ENCODE results near the gene CCDC146.

Gene CCDC146

DNA sequence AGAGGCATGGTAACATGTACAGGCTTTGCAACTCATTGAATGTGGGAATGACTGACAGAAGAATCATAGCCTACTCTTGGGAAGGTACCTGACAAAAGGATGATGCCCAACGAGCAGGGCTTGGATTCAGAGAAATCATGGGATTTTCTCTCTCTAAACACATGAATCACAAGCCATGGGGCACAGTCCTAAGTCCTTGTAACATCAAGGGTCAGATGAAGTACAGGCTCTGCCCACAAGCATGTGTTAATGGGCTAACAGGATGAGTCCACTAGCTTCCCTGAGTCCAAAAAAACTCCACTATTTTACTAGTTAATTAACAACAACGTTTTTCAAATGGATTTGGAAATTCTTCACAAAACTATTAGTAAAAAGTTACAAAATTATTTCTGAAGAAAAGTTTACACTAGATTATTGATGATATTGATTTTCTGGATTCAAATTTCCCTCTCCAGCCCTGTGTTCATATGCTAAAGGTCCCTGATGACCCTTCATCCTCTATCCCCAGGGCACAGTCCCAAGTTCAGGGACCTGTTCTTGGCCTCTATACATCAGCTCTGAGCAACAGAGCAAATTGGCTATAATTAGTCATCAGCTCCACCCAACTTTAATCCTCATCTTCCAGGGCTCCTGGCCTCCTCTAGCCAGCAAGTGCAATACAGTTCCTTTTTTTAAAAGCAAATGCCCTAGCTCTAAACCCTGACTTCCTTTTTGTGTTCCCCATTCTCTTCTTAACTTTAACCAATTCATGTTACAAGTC, 194.0 kb downstream of the CCDC146 start:
- no peak overlapping the region for H3K14ac ChIP-seq (ENCODE audit: low read length in 2 of 2)
- H2BK120ac ChIP-seq (ENCODE audit: low read depth, low read length), result no peak overlapping the region
- H2BK5ac ChIP-seq (ENCODE audit: low read depth, low read length, poor library complexity, severe bottlenecking), result no peak overlapping the region
- H3K9me3 ChIP-seq (ENCODE audit: control insufficient read depth, low read length), result no peaks in the 10 kb centered on the region
- no peak for DNase-seq
- no peaks in the 10 kb centered on the region for H3K27me3 ChIP-seq (ENCODE audit: control insufficient read depth in 1 of 2, insufficient read depth in 1 of 2, low read length in 2 of 2)
- H3K4me1 ChIP-seq (ENCODE audit: control insufficient read depth, insufficient read depth, low read depth, low read length), result peaks cover 2% of the 10 kb centered on the region
- H3K36me3 ChIP-seq (ENCODE audit: control insufficient read depth in 1 of 2, insufficient read depth in 2 of 2, low read depth in 1 of 2, low read length in 2 of 2), result peaks cover 0 to 6% of the 10 kb centered on the region in 2 experiments
- H3K4me2 ChIP-seq (ENCODE audit: low read length, poor library complexity, severe bottlenecking), result no peak overlapping the region
- H3K79me1 ChIP-seq (replicated peaks; ENCODE audit: low read length, poor library complexity, severe bottlenecking), result no peaks in the 10 kb centered on the region
- H4K8ac ChIP-seq (ENCODE audit: low read length), result no peak overlapping the region
- no peak overlapping the region for H3K23ac ChIP-seq (ENCODE audit: low read length in 2 of 2)
- no peak overlapping the region for H2AFZ ChIP-seq (ENCODE audit: low read depth, low read length)
- 74% methylated on average over 1 of the region's 2 CpGs for WGBS
- H4K91ac ChIP-seq (ENCODE audit: low read length), result no peak overlapping the region
- H3K4ac ChIP-seq (ENCODE audit: low read depth in 1 of 2, low read length in 2 of 2), result no peak overlapping the region
- H3K9ac ChIP-seq (ENCODE audit: low read length), result no peak overlapping the region
- H3K27ac ChIP-seq (ENCODE audit: low read length, poor library complexity, severe bottlenecking), result no peak overlapping the region
- no peak overlapping the region for H2BK12ac ChIP-seq (ENCODE audit: low read length in 2 of 2)
- no peak overlapping the region for H3K4me3 ChIP-seq (ENCODE audit: insufficient read depth in 1 of 2, low read depth in 1 of 2, low read length in 2 of 2)
- no peak overlapping the region for H3K18ac ChIP-seq (ENCODE audit: low read depth in 1 of 2, low read length in 2 of 2)
- H2BK15ac ChIP-seq (ENCODE audit: low read depth, poor library complexity, severe bottlenecking), result no peak overlapping the region
- H2AK5ac ChIP-seq (ENCODE audit: low read length, severe bottlenecking), result no peak overlapping the region

DNA sequence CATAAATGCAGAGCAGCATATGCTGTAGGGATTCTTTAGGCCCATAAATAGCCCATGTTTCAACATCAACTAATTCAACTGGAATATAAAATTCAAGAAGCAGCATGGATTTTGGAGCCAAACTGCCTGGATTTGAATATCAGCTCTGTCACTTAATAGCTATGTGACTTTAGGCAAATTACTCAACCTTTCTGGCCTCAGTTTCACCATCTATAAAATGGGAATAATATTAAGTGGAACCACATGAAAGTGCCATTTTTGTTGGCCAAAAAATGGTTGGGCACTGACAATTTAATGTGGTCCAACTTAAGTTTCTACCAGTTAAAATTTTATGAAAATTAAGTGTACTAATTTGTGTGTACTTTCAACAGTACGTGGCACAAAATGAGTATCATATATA, 195.6 kb downstream of the CCDC146 start:
- Histone ChIP-seq H2BK5ac (ENCODE audit: low read depth, low read length, poor library complexity, severe bottlenecking) (no peak overlapping the region), H3K27ac (ENCODE audit: low read length, poor library complexity, severe bottlenecking) (no peak overlapping the region), H4K91ac (ENCODE audit: low read length) (no peak overlapping the region), H2BK12ac (ENCODE audit: low read length in 2 of 2) (no peak overlapping the region), H2BK120ac (ENCODE audit: low read depth, low read length) (no peak overlapping the region), H2AFZ (ENCODE audit: low read depth, low read length) (no peak overlapping the region), H3K4me3 (ENCODE audit: insufficient read depth in 1 of 2, low read depth in 1 of 2, low read length in 2 of 2) (no peak overlapping the region), H3K9me3 (ENCODE audit: control insufficient read depth, low read length) (no peaks in the 10 kb centered on the region), H3K18ac (ENCODE audit: low read depth in 1 of 2, low read length in 2 of 2) (no peak overlapping the region), H2BK15ac (ENCODE audit: low read depth, poor library complexity, severe bottlenecking) (no peak overlapping the region), H3K36me3 (ENCODE audit: control insufficient read depth in 1 of 2, insufficient read depth in 2 of 2, low read depth in 1 of 2, low read length in 2 of 2) (peaks cover 0 to 2% of the 10 kb centered on the region in 2 experiments), H3K9ac (ENCODE audit: low read length) (no peak overlapping the region), H3K23ac (ENCODE audit: low read length in 2 of 2) (no peak overlapping the region), H3K79me1 (replicated peaks; ENCODE audit: low read length, poor library complexity, severe bottlenecking) (no peaks in the 10 kb centered on the region), H3K4ac (ENCODE audit: low read depth in 1 of 2, low read length in 2 of 2) (no peak overlapping the region), H3K14ac (ENCODE audit: low read length in 2 of 2) (no peak overlapping the region), H4K8ac (ENCODE audit: low read length) (no peak overlapping the region), H2AK5ac (ENCODE audit: low read length, severe bottlenecking) (no peak overlapping the region), H3K4me1 (ENCODE audit: control insufficient read depth, insufficient read depth, low read depth, low read length) (no peaks in the 10 kb centered on the region), H3K27me3 (ENCODE audit: control insufficient read depth in 1 of 2, insufficient read depth in 1 of 2, low read length in 2 of 2) (no peaks in the 10 kb centered on the region), H3K4me2 (ENCODE audit: low read length, poor library complexity, severe bottlenecking) (no peak overlapping the region)
- no peak for DNase-seq
- no CpG with 5 or more reads among the region's 1 CpG for WGBS

DNA sequence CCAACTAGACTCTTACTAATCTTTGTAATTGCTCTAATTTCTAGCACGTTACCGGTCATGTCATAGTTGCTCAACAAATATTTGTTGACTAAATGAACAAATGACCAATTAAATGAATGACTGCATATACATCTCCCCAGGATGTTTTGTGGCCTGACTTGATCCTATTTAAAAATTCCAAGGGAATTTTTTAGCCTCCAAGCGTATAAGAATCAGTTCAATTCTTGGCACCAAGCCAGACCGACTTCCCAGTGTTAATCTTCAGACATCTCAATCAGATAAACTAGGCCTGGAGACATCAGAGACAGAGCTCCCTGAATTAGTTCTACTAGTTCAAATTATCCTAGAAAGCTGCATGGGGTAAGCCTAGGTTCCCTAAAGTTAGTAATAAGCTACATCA, 197.7 kb downstream of the CCDC146 start:
- no peak overlapping the region for H3K23ac ChIP-seq (ENCODE audit: low read length in 2 of 2)
- no peak overlapping the region for H2AFZ ChIP-seq (ENCODE audit: low read depth, low read length)
- no peak overlapping the region for H4K8ac ChIP-seq (ENCODE audit: low read length)
- H3K14ac ChIP-seq (ENCODE audit: low read length in 2 of 2), result no peak overlapping the region
- H3K36me3 ChIP-seq (ENCODE audit: control insufficient read depth in 1 of 2, insufficient read depth in 2 of 2, low read depth in 1 of 2, low read length in 2 of 2), result peaks cover 0 to 2% of the 10 kb centered on the region in 2 experiments
- WGBS, result 95% methylated on average over 3 of the region's 4 CpGs
- no peaks in the 10 kb centered on the region for H3K27me3 ChIP-seq (ENCODE audit: control insufficient read depth in 1 of 2, insufficient read depth in 1 of 2, low read length in 2 of 2)
- H2BK5ac ChIP-seq (ENCODE audit: low read depth, low read length, poor library complexity, severe bottlenecking), result no peak overlapping the region
- H2BK120ac ChIP-seq (ENCODE audit: low read depth, low read length), result no peak overlapping the region
- no peaks in the 10 kb centered on the region for H3K79me1 ChIP-seq (replicated peaks; ENCODE audit: low read length, poor library complexity, severe bottlenecking)
- H3K4me2 ChIP-seq (ENCODE audit: low read length, poor library complexity, severe bottlenecking), result no peak overlapping the region
- no peak overlapping the region for H2AK5ac ChIP-seq (ENCODE audit: low read length, severe bottlenecking)
- no peak overlapping the region for H3K27ac ChIP-seq (ENCODE audit: low read length, poor library complexity, severe bottlenecking)
- H4K91ac ChIP-seq (ENCODE audit: low read length), result no peak overlapping the region
- H3K4me3 ChIP-seq (ENCODE audit: insufficient read depth in 1 of 2, low read depth in 1 of 2, low read length in 2 of 2), result no peak overlapping the region
- no peak for DNase-seq
- no peak overlapping the region for H2BK15ac ChIP-seq (ENCODE audit: low read depth, poor library complexity, severe bottlenecking)
- no peaks in the 10 kb centered on the region for H3K9me3 ChIP-seq (ENCODE audit: control insufficient read depth, low read length)
- H3K9ac ChIP-seq (ENCODE audit: low read length), result no peak overlapping the region
- no peak overlapping the region for H2BK12ac ChIP-seq (ENCODE audit: low read length in 2 of 2)
- H3K4ac ChIP-seq (ENCODE audit: low read depth in 1 of 2, low read length in 2 of 2), result no peak overlapping the region
- no peaks in the 10 kb centered on the region for H3K4me1 ChIP-seq (ENCODE audit: control insufficient read depth, insufficient read depth, low read depth, low read length)
- no peak overlapping the region for H3K18ac ChIP-seq (ENCODE audit: low read depth in 1 of 2, low read length in 2 of 2)

DNA sequence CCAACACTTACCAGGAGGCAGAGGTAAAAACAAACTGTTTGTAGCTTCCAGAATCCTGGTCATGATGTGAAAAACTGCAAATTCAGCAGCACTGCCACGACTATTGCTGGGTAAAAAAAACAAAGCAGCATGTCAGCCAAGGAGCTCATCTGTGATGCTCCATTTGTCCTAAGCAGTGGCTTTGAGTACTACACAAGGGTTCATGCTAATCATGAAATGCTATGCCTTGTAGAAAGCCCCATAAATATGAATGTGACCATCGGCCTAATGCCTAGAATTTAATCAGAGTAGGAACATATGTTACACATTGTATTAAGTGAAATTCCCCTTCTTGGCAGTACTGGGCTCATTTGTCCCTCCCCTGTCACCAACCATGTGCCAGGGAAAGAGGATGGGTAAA, 198.3 kb downstream of the CCDC146 start:
- no peak overlapping the region for H3K14ac ChIP-seq (ENCODE audit: low read length in 2 of 2)
- H3K27ac ChIP-seq (ENCODE audit: low read length, poor library complexity, severe bottlenecking), result no peak overlapping the region
- 65% methylated on average over 1 of the region's 2 CpGs for WGBS
- no peak overlapping the region for H2BK120ac ChIP-seq (ENCODE audit: low read depth, low read length)
- no peaks in the 10 kb centered on the region for H3K9me3 ChIP-seq (ENCODE audit: control insufficient read depth, low read length)
- no peak overlapping the region for H2AK5ac ChIP-seq (ENCODE audit: low read length, severe bottlenecking)
- H3K9ac ChIP-seq (ENCODE audit: low read length), result no peak overlapping the region
- H4K8ac ChIP-seq (ENCODE audit: low read length), result no peak overlapping the region
- no peaks in the 10 kb centered on the region for H3K4me1 ChIP-seq (ENCODE audit: control insufficient read depth, insufficient read depth, low read depth, low read length)
- H3K79me1 ChIP-seq (replicated peaks; ENCODE audit: low read length, poor library complexity, severe bottlenecking), result no peaks in the 10 kb centered on the region
- H3K18ac ChIP-seq (ENCODE audit: low read depth in 1 of 2, low read length in 2 of 2), result peak overlapping the region in 1 of 2 experiments; percentile 77
- H2AFZ ChIP-seq (ENCODE audit: low read depth, low read length), result no peak overlapping the region
- H3K4me2 ChIP-seq (ENCODE audit: low read length, poor library complexity, severe bottlenecking), result no peak overlapping the region
- H2BK15ac ChIP-seq (ENCODE audit: low read depth, poor library complexity, severe bottlenecking), result no peak overlapping the region
- H2BK5ac ChIP-seq (ENCODE audit: low read depth, low read length, poor library complexity, severe bottlenecking), result no peak overlapping the region
- no peak for DNase-seq
- no peak overlapping the region for H3K23ac ChIP-seq (ENCODE audit: low read length in 2 of 2)
- H3K27me3 ChIP-seq (ENCODE audit: control insufficient read depth in 1 of 2, insufficient read depth in 1 of 2, low read length in 2 of 2), result no peaks in the 10 kb centered on the region
- no peak overlapping the region for H3K4me3 ChIP-seq (ENCODE audit: insufficient read depth in 1 of 2, low read depth in 1 of 2, low read length in 2 of 2)
- peaks cover 0 to 2% of the 10 kb centered on the region in 2 experiments for H3K36me3 ChIP-seq (ENCODE audit: control insufficient read depth in 1 of 2, insufficient read depth in 2 of 2, low read depth in 1 of 2, low read length in 2 of 2)
- no peak overlapping the region for H3K4ac ChIP-seq (ENCODE audit: low read depth in 1 of 2, low read length in 2 of 2)
- H2BK12ac ChIP-seq (ENCODE audit: low read length in 2 of 2), result no peak overlapping the region
- H4K91ac ChIP-seq (ENCODE audit: low read length), result no peak overlapping the region
